Psoas muscle (tissue), 8 donors: ENCODE results near the gene C11orf21. TPM values are rescaled to one million over a fixed set of nuclear protein-coding genes. Genes with fewer than 3 reads are reported as not detected.

Experiments used
- ATAC-seq, 4 donors: fragments of 200-7000 bp; cut with Tn5 transposase; one replicate each; pipeline ENCODE4 v1.9.1; 2020; ENCODE audit warnings: moderate library complexity in 3 of 4, mild to moderate bottlenecking in 2 of 4
- DNase-seq, 2 donors: peaks; one replicate each; pipeline ENCODE4 v3.0.0-alpha.2; 2020
- H3K27ac ChIP-seq: fragments of 200-600 bp; one replicate; pipeline ENCODE4 v1.8.0; 2022
- H3K27me3 ChIP-seq, 3 donors: fragments of 200-600 bp in 1 of 3; one replicate each; pipeline versions ENCODE4 v1.6.1 to v1.8.0; 2013 to 2022; ENCODE audit warnings: low read length in 2 of 3, mild to moderate bottlenecking in 2 of 3, moderate library complexity in 1 of 3; ENCODE audit not compliant: insufficient read depth in 3 of 3
- H3K36me3 ChIP-seq, 2 donors: fragments of 200-600 bp in 1 of 2; one replicate each; pipeline versions ENCODE4 v1.6.1 to v1.8.0; 2013 to 2022; ENCODE audit warnings: low read depth in 1 of 2, mild to moderate bottlenecking in 1 of 2, moderate library complexity in 1 of 2; ENCODE audit not compliant: insufficient read depth in 1 of 2
- H3K4me1 ChIP-seq: fragments of 200-600 bp; one replicate; pipeline ENCODE4 v1.8.0; 2022
- H3K4me3 ChIP-seq: fragments of 200-600 bp; one replicate; pipeline ENCODE4 v1.8.0; 2022; ENCODE audit warnings: mild to moderate bottlenecking
- H3K9me3 ChIP-seq: fragments of 200-600 bp; one replicate; pipeline ENCODE4 v1.8.0; 2022
- WGBS, 3 donors: extraction: QIAGEN DNeasy Blood & Tissue Kit; methylation state at CpG; one replicate each; pipeline versions ENCODE4 v1.1.6 to v1.1.7; 2013; 5-methylcytosine and 5-hydroxymethylcytosine counted together
- intact Hi-C, 2 donors: fragments of 100-400 bp; cut with DNase I; formaldehyde crosslinking; loops; one replicate each; pipeline versions ENCODE4 v1.11.0 to v1.14.2; 2022
- polyA plus RNA-seq, 3 donors: library from polyadenylated mRNA; stranded (reverse); fragments of 200-250 nt; gene quantifications; one replicate each; pipeline ENCODE4 v1.2.3, GENCODE V29; 2013
- total RNA-seq, 4 donors: library from RNA; stranded (reverse); fragmentation: NEBNext Ultra II Directional in 2 of 4; extraction: Animal tissue kit (Norgen Biotek cat#: 25700) in 2 of 4; gene quantifications; one replicate each; pipeline versions ENCODE4 v1.2.1 to v1.2.4, GENCODE V29; 2021 to 2023
- TF ChIP-seq, protein P1 (sequence below): fragments of 200-600 bp; IDR thresholded peaks from one replicate; pipeline ENCODE4 v1.8.0; 2022; ENCODE audit warnings: antibody characterized with exemption
- donor health status: healthy with polysubstance abuse.
- donor health status: DM: no; HTN: no; CAD: no; lungs with moderate emphysema.
- donor health status: Bipolar disorder and iron deficiency.
- donor health status: healthy.
- donor health status: DM: yes; HTN: yes; CAD: no.
- donor health status: DM: no; HTN: no; CAD: no.
- donor health status: DM: no; HTN: no; CAD: no.
- donor health status: DM: yes; HTN: yes; CAD: no.

C11orf21 gene
- total and polyA plus RNA-seq, 7 donors: 0.04 to 0.40 (median 0.20) TPM; not detected in 1

DNA sequence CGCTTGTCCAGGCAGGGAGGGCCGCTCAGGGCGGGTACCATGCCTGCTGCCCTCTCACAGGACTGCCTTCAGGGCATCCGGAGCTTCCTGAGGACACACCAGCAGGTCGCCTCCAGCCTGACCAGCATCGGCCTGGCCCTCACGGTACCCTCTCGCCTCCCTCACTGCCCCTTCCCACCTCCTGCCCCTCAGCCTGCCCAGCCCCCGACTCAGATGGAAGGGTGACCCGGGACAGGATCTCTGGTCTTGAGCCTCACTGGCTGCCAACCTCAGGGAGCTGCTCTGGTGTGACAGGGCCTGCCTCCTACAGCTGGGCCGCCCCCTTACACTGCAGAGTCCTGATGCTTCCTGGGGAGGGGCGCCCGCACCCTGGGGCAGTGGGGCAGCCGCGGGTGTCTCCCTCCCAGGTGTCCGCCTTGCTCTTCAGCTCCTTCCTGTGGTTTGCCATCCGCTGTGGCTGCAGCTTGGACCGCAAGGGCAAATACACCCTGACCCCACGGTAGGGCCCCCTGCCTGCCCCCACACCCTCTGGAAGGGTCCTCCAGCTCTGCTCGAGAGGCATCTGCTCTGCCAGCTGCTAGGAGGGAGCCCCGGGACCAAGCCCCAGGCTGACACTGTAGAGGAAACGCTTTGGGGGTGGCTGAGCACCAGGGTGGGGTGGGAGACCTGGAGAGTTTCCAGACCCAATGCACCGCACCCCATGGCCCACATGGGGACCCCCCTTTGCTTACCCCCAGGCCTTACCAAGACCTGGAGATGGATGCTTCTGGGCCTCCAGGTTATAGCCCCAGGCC, 14.6 kb upstream of the C11orf21 start:
- H3K9me3 ChIP-seq: peaks cover 3% of the 10 kb centered on the region
- DNase-seq (peak in 1 of 2 donors; percentile 43), ATAC-seq (no peak)
- H3K4me1 ChIP-seq: peaks cover 5% of the 10 kb centered on the region
- no peak overlapping the region for H3K27ac ChIP-seq
- no peaks in the 10 kb centered on the region for H3K36me3 ChIP-seq
- TF ChIP-seq, protein P1, sequence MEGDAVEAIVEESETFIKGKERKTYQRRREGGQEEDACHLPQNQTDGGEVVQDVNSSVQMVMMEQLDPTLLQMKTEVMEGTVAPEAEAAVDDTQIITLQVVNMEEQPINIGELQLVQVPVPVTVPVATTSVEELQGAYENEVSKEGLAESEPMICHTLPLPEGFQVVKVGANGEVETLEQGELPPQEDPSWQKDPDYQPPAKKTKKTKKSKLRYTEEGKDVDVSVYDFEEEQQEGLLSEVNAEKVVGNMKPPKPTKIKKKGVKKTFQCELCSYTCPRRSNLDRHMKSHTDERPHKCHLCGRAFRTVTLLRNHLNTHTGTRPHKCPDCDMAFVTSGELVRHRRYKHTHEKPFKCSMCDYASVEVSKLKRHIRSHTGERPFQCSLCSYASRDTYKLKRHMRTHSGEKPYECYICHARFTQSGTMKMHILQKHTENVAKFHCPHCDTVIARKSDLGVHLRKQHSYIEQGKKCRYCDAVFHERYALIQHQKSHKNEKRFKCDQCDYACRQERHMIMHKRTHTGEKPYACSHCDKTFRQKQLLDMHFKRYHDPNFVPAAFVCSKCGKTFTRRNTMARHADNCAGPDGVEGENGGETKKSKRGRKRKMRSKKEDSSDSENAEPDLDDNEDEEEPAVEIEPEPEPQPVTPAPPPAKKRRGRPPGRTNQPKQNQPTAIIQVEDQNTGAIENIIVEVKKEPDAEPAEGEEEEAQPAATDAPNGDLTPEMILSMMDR: no peak
- intact Hi-C loops: no loop called here
- H3K27me3 ChIP-seq: peaks cover 0 to 2% (median 0%) of the 10 kb centered on the region in 3 donors
- no peak overlapping the region for H3K4me3 ChIP-seq
- 87% methylated on average over 23 of the region's 23 CpGs for WGBS, 3 donors

DNA sequence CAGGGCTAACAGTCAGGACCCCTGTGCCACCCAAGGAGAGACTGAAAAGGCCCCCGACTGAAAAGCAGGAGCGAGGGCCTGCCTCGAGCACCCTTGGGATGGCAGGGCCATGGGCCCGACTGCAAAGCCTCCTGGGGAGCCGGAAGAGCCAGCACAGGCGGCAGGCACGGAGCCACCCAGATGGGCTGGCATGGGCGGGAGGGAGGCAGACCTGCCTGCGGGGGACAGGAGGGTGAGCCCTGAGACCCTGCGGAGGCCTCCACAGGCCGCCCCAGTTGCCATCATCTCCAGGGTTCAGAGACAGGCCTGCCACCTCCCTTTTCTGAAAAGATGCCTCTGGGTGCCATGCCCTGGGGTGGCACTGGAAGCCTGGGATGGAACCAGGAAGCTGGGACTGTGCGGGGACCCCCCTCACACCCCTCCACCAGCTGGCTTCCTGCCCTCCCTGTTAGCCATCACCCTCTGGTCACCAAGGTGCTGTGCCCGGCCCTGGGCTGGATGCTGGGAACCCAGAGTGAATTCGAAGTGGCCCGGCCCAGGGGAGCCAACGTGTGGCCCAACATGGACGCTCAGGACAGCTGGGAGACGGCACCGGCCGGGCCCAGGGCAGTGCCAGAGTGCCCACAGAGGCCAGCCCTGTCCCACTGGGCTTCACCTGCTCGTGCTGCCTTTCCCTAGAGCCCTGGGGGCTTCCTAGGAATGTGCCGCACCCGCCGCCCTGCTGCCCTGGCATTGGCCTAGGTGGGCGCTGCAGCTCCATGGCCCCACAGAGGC, 13.9 kb upstream of the C11orf21 start:
- ATAC-seq: peak in 3 of 4 donors; percentile 3 to 44 (median 13)
- TF ChIP-seq, protein P1: no peak

GRCh38 chr11:2314525-2315394, 13.0 kb upstream of the C11orf21 start:
- H3K36me3 ChIP-seq: no peaks in the 10 kb centered on the region
- no peak overlapping the region for H3K27ac ChIP-seq
- peaks cover 0 to 2% (median 0%) of the 10 kb centered on the region in 3 donors for H3K27me3 ChIP-seq
- H3K4me3 ChIP-seq: no peak overlapping the region
- peaks cover 5% of the 10 kb centered on the region for H3K4me1 ChIP-seq
- peaks cover 3% of the 10 kb centered on the region for H3K9me3 ChIP-seq
- DNase-seq (peak; percentile 71 to 81), ATAC-seq (peak; percentile 43 to 78 (median 60))
- WGBS, 3 donors: 32 to 40% (median 39%) methylated on average over 12 to 16 of the region's 16 CpGs
- TF ChIP-seq, protein P1: no peak
- intact Hi-C loops: loop anchor here in 1 of 2 donors (5.0 kb wide), 1 partner anchor 63 kb away; the partner anchor contains the start of gene CD81

More for the DNA sequence above, 13.9 kb upstream of the C11orf21 start:
- intact Hi-C loops: no loop called here
- H3K4me1 ChIP-seq: peaks cover 5% of the 10 kb centered on the region
- no peak overlapping the region for H3K4me3 ChIP-seq
- peaks cover 3% of the 10 kb centered on the region for H3K9me3 ChIP-seq
- peaks cover 0 to 2% (median 0%) of the 10 kb centered on the region in 3 donors for H3K27me3 ChIP-seq
- peak in 1 of 2 donors; percentile 31 for DNase-seq
- WGBS, 3 donors: 57 to 68% (median 60%) methylated on average over 24 to 25 of the region's 25 CpGs
- no peak overlapping the region for H3K27ac ChIP-seq
- H3K36me3 ChIP-seq: no peaks in the 10 kb centered on the region

GRCh38 chr11:2314136-2314524, 12.4 kb upstream of the C11orf21 start:
- peaks cover 5% of the 10 kb centered on the region for H3K4me1 ChIP-seq

More at GRCh38 chr11:2314136-2314524, 12.4 kb upstream of the C11orf21 start:
- Histone ChIP-seq H3K9me3 (peaks cover 3% of the 10 kb centered on the region), H3K27ac (no peak overlapping the region), H3K4me3 (no peak overlapping the region), H3K36me3 (no peaks in the 10 kb centered on the region), H3K27me3 (peaks cover 0 to 2% (median 0%) of the 10 kb centered on the region in 3 donors)
- WGBS, 3 donors: 73 to 93% (median 79%) methylated on average over 6 to 7 of the region's 7 CpGs
- TF ChIP-seq, protein P1: no peak
- ATAC-seq: no peak
- intact Hi-C loops: loop anchor here in 1 of 2 donors (5.0 kb wide), 1 partner anchor 63 kb away; the partner anchor contains the start of gene CD81
- peak in 1 of 2 donors; percentile 36 for DNase-seq
